HUES48 (cell line): Measurements from ENCODE around the gene ACP6.

Experiments
- H3K27ac ChIP-seq: one replicate; pipeline ENCODE4 v1.7.0; 2013; ENCODE audit warnings: low read depth, low read length, inconsistent platforms
- H3K27me3 ChIP-seq: 2 replicates; pipeline ENCODE4 v1.6.1; 2013; ENCODE audit warnings: mild to moderate bottlenecking, low read length; ENCODE audit not compliant: control insufficient read depth, insufficient read depth
- H3K36me3 ChIP-seq: 2 replicates; pipeline ENCODE4 v1.6.1; 2013; ENCODE audit warnings: low read length; ENCODE audit not compliant: control insufficient read depth, insufficient read depth
- H3K4me1 ChIP-seq: 2 replicates; pipeline ENCODE4 v1.6.1; 2013; ENCODE audit warnings: mild to moderate bottlenecking, low read length; ENCODE audit not compliant: control insufficient read depth, insufficient read depth
- H3K4me3 ChIP-seq: 2 replicates; pipeline ENCODE4 v1.5.1; 2013; ENCODE audit warnings: mild to moderate bottlenecking, low read depth, low read length
- H3K9ac ChIP-seq: 2 replicates; pipeline ENCODE4 v1.6.1; 2013; ENCODE audit warnings: mild to moderate bottlenecking, low read depth, low read length, moderate library complexity
- H3K9me3 ChIP-seq: 2 replicates; pipeline ENCODE4 v1.6.1; 2013; ENCODE audit warnings: low read length; ENCODE audit not compliant: control insufficient read depth, insufficient read depth

ACP6 gene

GRCh38 chr1:147648933-147649332 is 21.4 kb downstream of the ACP6 start:
- peaks cover 61% of the 10 kb centered on the region for H3K36me3 ChIP-seq
- no peak overlapping the region for H3K27ac ChIP-seq
- no peaks in the 10 kb centered on the region for H3K27me3 ChIP-seq
- H3K4me3 ChIP-seq: no peak overlapping the region
- H3K9me3 ChIP-seq: no peaks in the 10 kb centered on the region
- no peak overlapping the region for H3K9ac ChIP-seq
- H3K4me1 ChIP-seq: no peaks in the 10 kb centered on the region

DNA sequence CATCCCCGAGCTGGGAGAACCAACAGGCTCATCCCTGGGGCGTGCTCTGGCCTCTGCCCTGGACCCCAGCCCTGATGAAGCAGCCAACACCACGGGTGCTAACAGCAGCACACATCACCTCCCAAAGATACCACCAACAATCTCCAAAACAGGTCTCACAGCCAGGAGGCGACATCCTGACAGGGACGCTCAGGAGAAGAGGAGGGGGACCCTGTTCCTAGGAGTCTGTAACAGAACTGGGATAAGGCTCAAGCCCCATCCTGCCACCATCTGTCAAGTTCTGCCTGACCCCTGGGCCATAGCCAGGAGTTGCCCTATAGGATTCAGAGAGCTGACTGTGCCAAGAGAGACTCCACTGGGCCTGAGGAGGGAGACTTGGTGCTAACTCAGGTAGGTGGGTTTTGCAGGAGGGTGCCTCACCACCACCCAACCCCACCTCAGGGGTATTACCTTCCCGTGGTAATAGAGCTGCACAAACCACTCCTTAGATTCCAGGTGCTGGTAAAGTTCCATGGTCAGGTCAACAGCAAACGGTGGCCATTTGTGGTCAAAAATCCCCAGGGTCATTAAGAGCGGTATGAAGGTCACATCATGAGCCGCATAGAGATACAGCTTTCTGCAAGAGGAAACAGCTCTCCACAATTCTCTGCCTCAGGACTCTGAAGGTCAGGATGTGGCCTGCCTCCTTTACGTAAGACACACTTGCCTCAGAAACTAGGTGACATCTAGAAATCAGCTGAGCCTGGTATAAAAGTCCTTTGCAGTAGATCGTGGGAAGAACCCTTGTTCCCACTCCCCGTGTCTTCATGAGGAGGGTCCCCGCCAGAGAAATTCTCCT is 22.3 kb downstream of the ACP6 start:
- no peaks in the 10 kb centered on the region for H3K9me3 ChIP-seq
- H3K4me1 ChIP-seq: no peaks in the 10 kb centered on the region
- H3K27ac ChIP-seq: no peak overlapping the region
- H3K4me3 ChIP-seq: no peak overlapping the region
- no peaks in the 10 kb centered on the region for H3K27me3 ChIP-seq
- peaks cover 62% of the 10 kb centered on the region for H3K36me3 ChIP-seq
- no peak overlapping the region for H3K9ac ChIP-seq

DNA sequence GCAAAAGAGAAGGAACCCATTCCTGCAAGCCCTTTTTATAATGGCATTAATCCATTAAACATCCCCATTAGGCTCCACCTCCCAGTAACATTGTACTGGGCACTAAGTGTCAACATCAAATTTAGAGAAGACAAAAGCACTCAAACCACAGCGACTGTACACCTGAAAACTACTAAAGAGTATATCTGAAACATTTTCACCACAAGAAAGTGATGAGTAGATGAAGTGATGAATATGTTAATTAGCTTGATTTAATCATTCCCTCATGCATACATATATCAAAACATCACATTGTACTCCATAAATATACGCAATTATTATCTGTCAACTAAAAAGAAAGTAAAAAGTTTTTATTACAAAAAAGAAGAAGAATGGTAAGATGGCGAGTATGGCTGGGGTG is 26.4 kb downstream of the ACP6 start:
- no peaks in the 10 kb centered on the region for H3K9me3 ChIP-seq
- no peaks in the 10 kb centered on the region for H3K27me3 ChIP-seq
- peaks cover 29% of the 10 kb centered on the region for H3K36me3 ChIP-seq
- no peak overlapping the region for H3K9ac ChIP-seq
- 0 out of 2 replicates have a peak, but pooled peaks cover 4% of the 10 kb centered on the region for H3K4me1 ChIP-seq
- no peak overlapping the region for H3K4me3 ChIP-seq
- H3K27ac ChIP-seq: no peak overlapping the region

- Histone ChIP-seq H3K27me3 (no peaks in the 10 kb centered on the region), H3K27ac (no peak overlapping the region), H3K4me3 (no peak overlapping the region), H3K4me1 (0 out of 2 replicates have a peak, but pooled peaks cover 4% of the 10 kb centered on the region), H3K36me3 (peaks cover 11% of the 10 kb centered on the region; the same call in 1 of the 2 replicates), H3K9ac (no peak overlapping the region), H3K9me3 (no peaks in the 10 kb centered on the region)
Observed at GRCh38 chr1:147641695-147642592, 28.4 kb downstream of the ACP6 start.

GRCh38 chr1:147641291-147641690 is 29.0 kb downstream of the ACP6 start:
- Histone ChIP-seq H3K9ac (no peak overlapping the region), H3K36me3 (peaks cover 11% of the 10 kb centered on the region; the same call in 1 of the 2 replicates), H3K27me3 (no peaks in the 10 kb centered on the region), H3K4me3 (no peak overlapping the region), H3K4me1 (0 out of 2 replicates have a peak, but pooled peaks cover 4% of the 10 kb centered on the region), H3K27ac (no peak overlapping the region), H3K9me3 (no peaks in the 10 kb centered on the region)

- Histone ChIP-seq H3K36me3 (peaks cover 11% of the 10 kb centered on the region; the same call in 1 of the 2 replicates), H3K9me3 (no peaks in the 10 kb centered on the region), H3K4me1 (0 out of 2 replicates have a peak, but pooled peaks cover 4% of the 10 kb centered on the region), H3K9ac (no peak overlapping the region), H3K27me3 (no peaks in the 10 kb centered on the region), H3K27ac (no peak overlapping the region), H3K4me3 (no peak overlapping the region)
Observed at GRCh38 chr1:147640553-147641165, 29.7 kb downstream of the ACP6 start.

DNA sequence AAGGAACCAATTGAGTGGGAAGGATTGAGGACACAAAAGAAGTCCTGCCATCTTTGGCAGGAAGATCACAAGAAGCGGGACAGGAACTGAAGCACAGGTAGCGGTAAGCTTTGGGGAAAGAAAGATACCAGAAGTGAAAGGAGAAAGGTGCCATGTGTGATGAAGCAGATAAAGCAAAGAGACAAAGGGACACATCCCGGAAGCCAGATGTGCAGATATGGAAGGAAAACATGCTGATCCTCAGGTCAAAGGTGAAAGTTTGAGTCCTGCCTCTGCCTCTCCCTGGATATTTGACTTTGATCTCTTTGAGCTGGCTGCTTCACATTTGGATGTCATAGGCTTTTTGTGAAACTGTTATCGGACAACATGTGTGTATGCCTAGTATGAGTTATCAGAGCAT is 34.0 kb downstream of the ACP6 start:
- Histone ChIP-seq H3K9me3 (no peaks in the 10 kb centered on the region), H3K36me3 (no peaks in the 10 kb centered on the region)

DNA sequence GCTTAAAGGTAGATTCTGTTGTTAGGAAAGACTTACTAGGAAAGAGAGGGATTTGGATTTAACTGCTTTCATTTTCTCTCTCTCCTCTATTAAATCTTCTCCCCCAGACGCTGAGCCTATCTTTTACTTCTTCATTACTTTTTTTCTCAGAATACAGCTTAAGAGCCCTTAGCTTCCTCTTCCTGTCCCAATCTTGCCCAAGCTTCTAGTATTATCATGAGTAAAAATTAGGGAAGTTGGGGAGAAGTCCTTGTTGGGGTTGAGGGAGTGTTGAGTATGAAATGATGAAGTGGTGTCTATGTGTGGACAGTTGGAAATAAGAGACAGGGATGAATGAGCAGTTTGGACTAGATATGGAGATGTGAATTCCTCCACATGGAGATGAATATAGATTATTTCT is 35.0 kb downstream of the ACP6 start:
- Histone ChIP-seq H3K9ac (no peak overlapping the region), H3K27ac (no peak overlapping the region), H3K27me3 (no peaks in the 10 kb centered on the region), H3K36me3 (no peaks in the 10 kb centered on the region), H3K4me3 (no peak overlapping the region), H3K9me3 (no peaks in the 10 kb centered on the region), H3K4me1 (no peaks in the 10 kb centered on the region)

More for the DNA sequence above, 34.0 kb downstream of the ACP6 start:
- Histone ChIP-seq H3K27me3 (no peaks in the 10 kb centered on the region), H3K27ac (no peak overlapping the region), H3K4me1 (0 out of 2 replicates have a peak, but pooled peaks cover 3% of the 10 kb centered on the region), H3K9ac (no peak overlapping the region), H3K4me3 (no peak overlapping the region)

DNA sequence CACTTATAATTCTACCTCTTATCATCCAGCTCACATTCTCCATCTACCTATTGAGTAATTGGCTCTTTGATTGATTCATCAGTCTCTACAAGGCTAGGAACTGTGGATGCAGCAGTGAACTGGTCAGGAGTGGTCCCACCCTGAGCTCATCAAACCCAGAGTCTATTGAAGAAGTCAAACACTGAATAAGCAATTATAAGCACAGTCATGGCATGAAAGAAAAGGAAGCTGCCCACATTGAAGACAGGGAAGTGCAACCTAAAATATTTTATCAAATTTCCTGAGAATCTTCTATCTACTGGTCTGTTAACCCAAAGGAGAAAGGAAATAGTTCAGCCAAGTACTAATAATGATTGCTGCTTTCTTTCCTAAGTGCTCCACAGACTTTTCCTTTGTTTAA is 35.7 kb downstream of the ACP6 start:
- Histone ChIP-seq H3K4me3 (no peak overlapping the region), H3K4me1 (no peaks in the 10 kb centered on the region)

DNA sequence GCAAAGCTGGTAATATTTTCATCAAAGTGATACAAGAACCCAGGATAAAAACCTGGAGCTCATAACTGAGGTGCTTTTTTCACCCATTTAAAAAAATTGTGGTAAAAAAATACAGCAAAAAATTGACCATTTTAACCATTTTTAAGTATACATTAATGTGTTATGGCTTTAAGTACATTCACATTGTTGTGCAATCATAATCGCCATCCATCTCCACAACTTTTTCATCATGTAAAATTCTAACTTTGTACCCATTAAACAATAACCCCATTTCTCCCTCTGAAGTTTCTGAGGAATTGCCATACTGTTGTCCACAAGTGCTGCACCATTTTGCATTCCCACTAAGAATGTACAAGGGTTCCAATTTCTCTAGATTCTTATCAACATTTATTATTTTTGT is 36.6 kb downstream of the ACP6 start:
- no peaks in the 10 kb centered on the region for H3K36me3 ChIP-seq
- H3K4me3 ChIP-seq: no peak overlapping the region

More for the DNA sequence above, 35.7 kb downstream of the ACP6 start:
- H3K27me3 ChIP-seq: no peaks in the 10 kb centered on the region
- H3K9me3 ChIP-seq: no peaks in the 10 kb centered on the region
- no peak overlapping the region for H3K9ac ChIP-seq
- H3K36me3 ChIP-seq: no peaks in the 10 kb centered on the region
- no peak overlapping the region for H3K27ac ChIP-seq

More for the DNA sequence above, 36.6 kb downstream of the ACP6 start:
- Histone ChIP-seq H3K4me1 (no peaks in the 10 kb centered on the region), H3K27me3 (no peaks in the 10 kb centered on the region), H3K9me3 (no peaks in the 10 kb centered on the region), H3K9ac (no peak overlapping the region), H3K27ac (no peak overlapping the region)
